Upper lobe of left lung (tissue), 4 donors: ENCODE data around the gene IL36G.

ENCODE experiments used
- CTCF ChIP-seq, 6 experiments: fragments of 450-650 bp in 4 of 6; fragments of 200-600 bp in 2 of 6; sonication (generic) in 2 of 6; IDR thresholded peaks; one replicate each; pipeline ENCODE4 v1.5.1; 2016 to 2019; ENCODE audit warnings: antibody characterized with exemption in 6 of 6
- POLR2A ChIP-seq, 4 donors: fragments of 450-650 bp; IDR thresholded peaks; one replicate each; pipeline ENCODE4 v1.5.1; 2016 to 2017; ENCODE audit warnings: antibody characterized with exemption in 4 of 4, mild to moderate bottlenecking in 2 of 4
- POLR2AphosphoS5 ChIP-seq, 2 donors: sonication (generic); formaldehyde crosslinking; IDR thresholded peaks; one replicate each; pipeline ENCODE4 v1.5.1; 2017; ENCODE audit warnings: antibody characterized with exemption in 2 of 2

GRCh38 chr2:113015655-113016054, 37.8 kb downstream of the IL36G start:
- TF ChIP-seq CTCF (IDR thresholded peaks at IDR 0.05) (no peak), POLR2A (IDR thresholded peaks at IDR 0.05) (no peak), POLR2AphosphoS5 (IDR thresholded peaks at IDR 0.05) (no peak)
